Measurements from ENCODE around the gene MAPK1. TPM values are rescaled to one million over a fixed set of nuclear protein-coding genes. Genes with fewer than 3 reads are reported as not detected.
A peak's percentile ranks its signal among the peaks of the same experiment; 100 is the strongest.
"Not testable (repeated sequence)": the region's sequence is repeated elsewhere in the genome, so short reads cannot be mapped to it uniquely, and the experiment has no call there.

MAPK1 gene
- total RNA-seq, 1 donor from 2014 or later = 135 TPM

DNA sequence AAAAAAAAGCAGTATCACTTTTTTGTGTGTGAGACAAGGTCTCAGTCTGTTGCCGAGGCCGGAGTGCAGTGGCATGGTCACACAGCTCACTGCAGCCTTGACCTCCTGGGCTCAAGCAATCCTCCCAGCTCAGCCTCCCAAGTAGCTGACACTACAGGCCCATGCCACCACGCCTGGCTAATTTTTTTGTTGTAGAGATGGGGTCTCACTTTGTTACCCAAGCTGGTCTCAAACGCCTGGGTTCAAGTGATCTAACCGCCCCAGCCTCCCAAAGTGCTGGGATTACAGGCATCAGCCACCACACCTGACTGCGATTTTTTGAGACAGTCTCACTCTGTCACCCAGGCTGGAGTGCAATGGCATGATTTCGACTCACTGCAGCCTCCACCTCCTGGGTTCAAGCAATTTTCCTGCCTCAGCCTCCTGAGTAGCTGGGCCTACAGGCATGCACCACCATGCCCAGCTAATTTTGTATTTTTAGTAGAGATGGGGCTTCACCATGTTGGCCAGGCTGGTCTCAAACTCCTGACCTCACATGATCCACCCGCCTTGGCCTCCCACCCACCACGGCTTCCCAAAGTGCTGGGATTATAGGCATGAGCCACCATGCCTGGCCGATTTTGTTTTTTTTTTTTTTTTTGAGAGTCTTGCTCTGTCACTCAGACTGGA lies 147.1 kb downstream of the MAPK1 start:
- intact Hi-C loops (cut with DNase I); ATAC-seq; DNase-seq (ENCODE audit: low spot score): not testable (repeated sequence)

DNA sequence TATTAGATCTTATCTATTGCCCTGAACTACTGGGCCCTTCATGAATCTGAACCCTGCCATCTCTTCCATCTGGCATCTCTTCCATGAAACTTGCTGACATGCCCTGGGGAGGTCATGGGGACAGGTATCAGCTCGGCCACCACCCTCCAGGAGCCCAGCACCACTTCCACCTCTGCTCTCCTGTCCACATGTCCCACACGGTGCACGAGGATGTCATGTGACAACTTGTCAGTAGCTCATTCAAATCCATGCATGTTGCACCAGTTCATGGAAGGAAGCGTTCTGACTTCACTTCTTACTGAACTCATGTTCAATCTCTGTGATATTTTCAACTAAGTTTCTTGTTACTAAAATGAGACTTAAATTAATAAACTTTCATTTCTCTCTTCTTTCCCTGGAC lies 148.4 kb downstream of the MAPK1 start:
- no peak for ATAC-seq
- intact Hi-C loops (cut with DNase I) = no loop called here
- no peak for DNase-seq (ENCODE audit: low spot score)

GRCh38 chr22:21718499-21718898 lies 148.9 kb downstream of the MAPK1 start:
- no peak for DNase-seq (ENCODE audit: low spot score)
- intact Hi-C loops (cut with DNase I) = no loop called here
- ATAC-seq = no peak

DNA sequence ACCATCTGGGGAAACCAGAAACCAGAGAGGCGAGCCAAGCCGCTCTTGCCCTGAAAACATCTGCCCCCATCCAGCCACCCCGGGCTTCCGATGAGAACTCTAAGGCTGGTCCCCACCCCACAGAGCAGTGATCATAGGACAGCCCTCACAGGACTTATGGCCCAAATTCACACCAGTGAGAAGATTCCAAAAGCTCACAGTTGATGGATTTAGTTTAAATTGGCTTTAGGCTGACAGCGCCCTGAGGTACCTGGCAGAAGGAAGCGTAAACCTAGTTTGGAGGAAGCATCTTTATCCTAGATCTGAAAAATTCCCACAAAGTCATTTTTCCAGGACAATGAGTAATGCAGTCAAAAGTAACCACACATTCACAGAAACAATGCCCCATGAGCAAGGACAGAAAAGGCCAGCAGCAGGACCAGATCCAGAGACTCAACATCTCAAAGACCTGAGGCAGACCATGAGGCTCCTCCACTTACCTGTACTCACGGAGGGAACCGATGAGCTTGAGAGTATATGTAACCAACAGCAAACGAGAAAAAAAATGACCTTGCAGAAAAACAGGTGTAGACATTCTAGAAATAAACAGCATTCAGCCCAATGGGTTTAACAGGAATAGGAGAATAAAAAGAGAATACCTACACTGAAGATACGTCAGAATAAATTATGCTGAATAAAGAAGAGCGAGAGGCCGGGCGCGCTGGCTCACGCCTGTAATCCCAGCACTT lies 150.9 kb downstream of the MAPK1 start:
- DNase-seq (ENCODE audit: low spot score); intact Hi-C loops (cut with DNase I): not testable (repeated sequence)
- peak; percentile 46 for ATAC-seq

GRCh38 chr22:21714786-21715185 lies 152.7 kb downstream of the MAPK1 start:
- DNase-seq (ENCODE audit: low spot score) (no peak), ATAC-seq (no peak)
- intact Hi-C loops (cut with DNase I) = loop anchor here (5.0 kb wide), 1 partner anchor 238 kb away; the partner anchor contains the start of gene PPM1F

GRCh38 chr22:21714059-21714770 lies 153.2 kb downstream of the MAPK1 start:
- intact Hi-C loops (cut with DNase I) = loop anchor here (5.0 kb wide), 1 partner anchor 238 kb away; the partner anchor contains the start of gene PPM1F
- DNase-seq (ENCODE audit: low spot score) (no peak), ATAC-seq (peak; percentile 15)

- intact Hi-C loops (cut with DNase I) = loop anchor here (5.0 kb wide), 1 partner anchor 239 kb away; the partner anchor contains the start of gene PPM1F
- ATAC-seq (no peak), DNase-seq (ENCODE audit: low spot score) (no peak)
Measured at GRCh38 chr22:21713428-21714058, 153.9 kb downstream of the MAPK1 start.

- intact Hi-C loops (cut with DNase I) = loop anchor here (5.0 kb wide), 1 partner anchor 239 kb away; the partner anchor contains the start of gene PPM1F
- DNase-seq (ENCODE audit: low spot score) = peak; percentile 79
- ATAC-seq = peak; percentile 93
Measured at GRCh38 chr22:21712751-21713427, 154.6 kb downstream of the MAPK1 start.

DNA sequence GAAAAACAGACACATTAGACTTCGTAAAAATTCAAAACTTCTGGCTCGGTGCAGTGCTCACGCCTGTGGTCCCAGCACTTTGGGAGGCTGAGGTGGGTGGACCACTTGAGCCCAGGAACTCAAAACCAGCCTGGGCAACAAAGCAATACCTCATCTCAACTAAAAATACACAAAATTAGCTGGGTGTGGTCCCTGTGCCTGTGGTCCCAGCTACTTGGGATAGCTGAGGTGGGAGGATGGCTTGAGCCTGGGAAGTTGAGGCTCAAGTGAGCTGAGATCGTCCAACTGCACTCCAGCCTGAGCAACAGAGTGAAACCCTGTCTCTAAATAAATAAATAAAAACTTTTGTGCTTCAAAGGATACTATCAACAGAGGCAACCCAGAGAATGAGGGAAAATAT lies 155.6 kb downstream of the MAPK1 start:
- no peak for ATAC-seq
- DNase-seq (ENCODE audit: low spot score) = no peak
- intact Hi-C loops (cut with DNase I) = loop anchor here (5.0 kb wide), 1 partner anchor 240 kb away; the partner anchor contains the start of gene PPM1F

DNA sequence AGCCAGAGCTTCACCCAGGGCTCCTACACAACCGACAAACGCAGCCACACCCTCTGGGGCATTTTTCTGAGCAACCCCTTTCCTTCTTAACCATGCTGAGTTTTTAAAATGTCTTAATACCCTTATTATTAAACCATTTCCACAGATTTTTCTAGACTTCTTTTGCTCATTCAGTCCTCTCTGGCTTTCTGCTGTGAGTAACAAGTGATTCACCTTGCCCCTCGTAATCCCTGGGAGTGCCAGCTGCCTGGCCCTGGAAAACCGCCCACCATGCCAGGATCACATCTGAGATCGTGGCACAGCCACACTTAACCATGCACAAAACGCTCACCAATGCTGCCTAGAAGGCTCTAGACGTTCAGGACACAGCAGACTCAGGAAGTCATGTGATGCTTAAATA lies 157.3 kb downstream of the MAPK1 start:
- intact Hi-C loops (cut with DNase I) = loop anchor here (5.0 kb wide), 1 partner anchor 242 kb away; the partner anchor contains the start of gene PPM1F
- ATAC-seq (no peak), DNase-seq (ENCODE audit: low spot score) (no peak)

DNA sequence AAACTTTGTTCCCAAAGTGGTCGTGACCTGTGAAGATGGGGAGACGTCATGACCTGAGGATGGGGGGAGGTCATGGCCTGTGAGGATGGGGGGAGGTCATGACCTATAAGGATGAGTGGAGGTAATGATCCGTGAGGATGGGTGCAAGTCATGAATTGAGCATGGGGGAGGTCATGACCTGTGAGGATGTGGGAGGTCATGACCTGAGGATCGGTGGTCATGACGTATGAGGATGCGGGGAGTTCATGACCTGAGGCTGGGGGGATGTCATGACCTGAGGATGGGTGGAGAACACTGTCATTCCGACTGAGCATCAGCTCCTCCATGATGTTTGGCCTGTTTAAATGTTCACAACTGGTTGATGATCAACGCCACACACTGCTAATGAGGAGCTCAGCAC lies 157.8 kb downstream of the MAPK1 start:
- DNase-seq (ENCODE audit: low spot score) (no peak), ATAC-seq (no peak)
- intact Hi-C loops (cut with DNase I) = loop anchor here (5.0 kb wide), 1 partner anchor 243 kb away; the partner anchor contains the start of gene PPM1F

GRCh38 chr22:21708960-21709359 lies 158.5 kb downstream of the MAPK1 start:
- DNase-seq (ENCODE audit: low spot score) (no peak), ATAC-seq (no peak)

GRCh38 chr22:21707677-21708076 lies 159.8 kb downstream of the MAPK1 start:
- intact Hi-C loops (cut with DNase I) = no loop called here
- DNase-seq (ENCODE audit: low spot score) (no peak), ATAC-seq (no peak)

More at GRCh38 chr22:21708960-21709359, 158.5 kb downstream of the MAPK1 start:
- intact Hi-C loops (cut with DNase I) = no loop called here

Other genes with a start within 250 kb of the MAPK1 start
- 7.0 TPM for gene YDJC, start 237.6 kb downstream of the MAPK1 start, total RNA-seq
- gene CCDC116, start 234.9 kb downstream of the MAPK1 start, total RNA-seq = 0.89 TPM
- 21.8 TPM for gene SDF2L1, start 225.3 kb downstream of the MAPK1 start, total RNA-seq
- 31.9 TPM for gene PPIL2, start 201.6 kb downstream of the MAPK1 start, total RNA-seq
- 8.2 TPM for gene YPEL1, start 131.9 kb downstream of the MAPK1 start, total RNA-seq
- 95.5 TPM for gene PPM1F, start 85.2 kb upstream of the MAPK1 start, total RNA-seq
- gene TOP3B, start 115.1 kb upstream of the MAPK1 start, total RNA-seq = 37.0 TPM

All from sciatic nerve (tissue), 2 donors.